OCI-LY3 (cell line): ENCODE data around the gene PRDM16.

Experiments used
- CTCF ChIP-seq: fragments of 200-600, 300-600 bp; sonication (generic); IDR thresholded peaks from 2 replicates; pipeline ENCODE4 v1.5.1; 2014; ENCODE audit warnings: antibody characterized with exemption, low read length, low read depth
- EZH2phosphoT487 ChIP-seq: fragments of 200-600 bp; shearing (Covaris generic); IDR thresholded peaks from 2 replicates; pipeline ENCODE4 v1.6.1; 2018; ENCODE audit warnings: antibody characterized with exemption, mixed run types, low read depth

- TF ChIP-seq CTCF (no peak), EZH2phosphoT487 (no peak)
Observed at GRCh38 chr1:3368711-3369445, 299.9 kb downstream of the PRDM16 start.
